ENCODE data around the gene HMCN1. TPM values are rescaled to one million over a fixed set of nuclear protein-coding genes. Genes with fewer than 3 reads are reported as not detected.

HMCN1 gene
- polyA plus RNA-seq, 1 donor: 4.2 TPM

DNA sequence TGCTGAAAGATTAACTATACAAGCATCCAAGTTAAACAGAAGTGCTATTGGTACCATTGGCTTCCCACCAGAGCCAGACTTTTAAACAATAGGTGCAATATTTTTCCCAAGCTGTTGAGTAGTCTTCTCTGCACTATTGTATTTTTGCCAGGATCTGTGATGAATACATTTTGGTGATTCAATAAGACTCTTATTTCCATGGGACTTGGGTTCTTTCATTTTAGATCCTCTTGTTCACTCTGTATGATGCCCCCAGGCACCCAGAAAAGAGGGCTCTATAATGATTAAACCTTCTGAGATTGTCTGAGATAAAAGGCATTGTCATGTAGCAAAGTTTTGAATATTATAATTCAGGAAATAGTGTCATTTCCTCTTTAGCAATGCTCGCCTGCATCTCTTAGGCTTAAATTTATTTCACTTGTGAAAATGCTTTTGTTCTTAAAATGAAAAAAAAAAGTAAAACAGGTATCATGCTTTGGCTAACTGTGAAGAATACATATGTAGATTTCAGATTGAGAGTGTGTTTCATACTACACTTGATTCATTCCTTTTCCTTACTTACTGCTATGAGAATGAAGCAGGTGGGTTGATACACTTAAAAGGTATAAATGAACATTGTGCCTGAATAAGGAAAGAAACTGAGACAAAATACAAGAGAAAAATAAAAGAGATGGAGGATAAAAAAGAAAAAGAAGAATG lies 275.0 kb downstream of the HMCN1 start:
- DNase-seq: no peak
- Histone ChIP-seq H3K27me3 (ENCODE audit: control insufficient read depth, insufficient read depth, low read length) (no peaks in the 10 kb centered on the region), H3K9me3 (ENCODE audit: control insufficient read depth, low read depth, low read length) (no peaks in the 10 kb centered on the region), H3K36me3 (ENCODE audit: control insufficient read depth, insufficient read depth, low read length) (no peaks in the 10 kb centered on the region), H3K27ac (ENCODE audit: low read length) (no peak overlapping the region), H3K4me3 (ENCODE audit: low read length) (no peak overlapping the region), H3K4me1 (ENCODE audit: control insufficient read depth, insufficient read depth, low read length) (no peaks in the 10 kb centered on the region)
- 100% methylated on average over 1 of the region's 1 CpG for WGBS (ENCODE audit: insufficient coverage, low lambda C conversion rate)

DNA sequence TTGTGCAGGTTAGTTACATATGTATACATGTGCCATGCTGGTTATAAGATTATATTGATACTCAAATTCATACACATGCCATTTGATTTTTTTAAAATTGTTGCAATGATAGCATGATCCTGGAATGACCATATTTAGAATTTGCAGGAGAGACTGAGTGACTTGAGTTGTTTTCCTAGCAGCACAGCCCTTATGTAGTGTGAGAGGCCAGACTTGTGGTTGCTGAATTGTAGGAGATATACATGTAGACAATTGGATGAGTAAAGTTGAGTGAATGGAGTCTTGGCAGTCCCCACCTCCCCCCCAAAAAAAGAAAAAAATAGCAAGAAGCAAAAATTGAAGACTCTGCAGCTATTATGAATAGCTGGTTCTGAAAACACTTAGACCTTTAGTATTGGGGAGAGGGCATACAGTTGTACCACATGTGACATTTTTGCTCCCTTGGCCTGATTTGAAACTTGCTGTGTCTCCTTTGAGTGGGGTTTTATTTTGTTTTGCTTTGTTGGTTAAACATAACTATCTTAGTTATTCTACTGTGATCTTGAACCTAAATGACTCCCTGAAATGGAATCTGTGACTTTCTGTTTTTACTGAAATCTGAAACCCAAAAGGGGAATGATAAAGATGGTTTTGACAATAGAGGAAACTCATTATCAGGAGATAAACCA lies 280.3 kb downstream of the HMCN1 start:
- Histone ChIP-seq H3K4me3 (ENCODE audit: low read length) (no peak overlapping the region), H3K9me3 (ENCODE audit: control insufficient read depth, low read depth, low read length) (no peaks in the 10 kb centered on the region), H3K27ac (ENCODE audit: low read length) (no peak overlapping the region), H3K36me3 (ENCODE audit: control insufficient read depth, insufficient read depth, low read length) (no peaks in the 10 kb centered on the region), H3K27me3 (ENCODE audit: control insufficient read depth, insufficient read depth, low read length) (no peaks in the 10 kb centered on the region), H3K4me1 (ENCODE audit: control insufficient read depth, insufficient read depth, low read length) (no peaks in the 10 kb centered on the region)
- DNase-seq: no peak

DNA sequence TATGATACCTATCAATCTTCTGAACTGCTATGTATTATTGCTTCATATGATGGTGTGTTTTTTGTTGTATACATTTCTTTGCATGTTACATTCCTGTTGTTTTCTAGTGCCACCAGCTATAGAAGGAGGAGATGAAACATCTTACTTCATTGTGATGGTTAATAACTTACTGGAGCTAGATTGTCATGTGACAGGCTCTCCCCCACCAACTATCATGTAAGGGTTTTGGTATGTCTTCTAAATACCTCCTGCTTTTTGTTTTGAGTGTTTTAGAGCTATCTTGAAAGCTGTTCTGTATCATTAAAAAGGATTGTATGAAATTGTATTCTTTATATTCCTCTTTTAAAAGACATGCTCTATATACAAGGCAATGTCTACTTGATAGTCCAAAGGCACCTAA lies 282.7 kb downstream of the HMCN1 start:
- no peak for DNase-seq
- no peak overlapping the region for H3K27ac ChIP-seq (ENCODE audit: low read length)
- no peaks in the 10 kb centered on the region for H3K4me1 ChIP-seq (ENCODE audit: control insufficient read depth, insufficient read depth, low read length)
- no peaks in the 10 kb centered on the region for H3K9me3 ChIP-seq (ENCODE audit: control insufficient read depth, low read depth, low read length)
- H3K27me3 ChIP-seq (ENCODE audit: control insufficient read depth, insufficient read depth, low read length): no peaks in the 10 kb centered on the region
- no peaks in the 10 kb centered on the region for H3K36me3 ChIP-seq (ENCODE audit: control insufficient read depth, insufficient read depth, low read length)
- no peak overlapping the region for H3K4me3 ChIP-seq (ENCODE audit: low read length)

DNA sequence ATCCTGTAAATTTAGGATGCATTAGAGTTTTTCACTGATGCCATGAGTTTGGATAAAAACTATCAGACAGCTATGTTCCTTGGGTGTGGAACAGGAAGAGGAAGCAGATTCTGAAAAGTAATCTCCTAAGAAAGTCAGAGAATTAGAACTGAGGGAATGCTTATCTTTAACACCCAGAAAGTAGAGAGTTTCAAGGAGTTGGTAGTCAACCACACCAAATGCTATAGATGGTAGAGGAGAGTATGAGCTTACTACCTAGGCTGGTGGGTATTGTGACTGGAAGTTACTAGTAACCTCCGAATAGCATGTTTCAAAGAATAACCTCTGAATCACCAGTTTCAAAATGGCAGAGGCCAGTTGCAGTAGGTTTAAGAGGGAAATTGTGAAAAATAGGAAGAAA lies 288.0 kb downstream of the HMCN1 start:
- Histone ChIP-seq H3K4me3 (ENCODE audit: low read length) (no peak overlapping the region), H3K9me3 (ENCODE audit: control insufficient read depth, low read depth, low read length) (no peaks in the 10 kb centered on the region), H3K27me3 (ENCODE audit: control insufficient read depth, insufficient read depth, low read length) (no peaks in the 10 kb centered on the region), H3K27ac (ENCODE audit: low read length) (no peak overlapping the region), H3K4me1 (ENCODE audit: control insufficient read depth, insufficient read depth, low read length) (no peaks in the 10 kb centered on the region), H3K36me3 (ENCODE audit: control insufficient read depth, insufficient read depth, low read length) (no peaks in the 10 kb centered on the region)
- DNase-seq: no peak
- WGBS (ENCODE audit: insufficient coverage, low lambda C conversion rate): no CpG with 5 or more reads among the region's 1 CpG

DNA sequence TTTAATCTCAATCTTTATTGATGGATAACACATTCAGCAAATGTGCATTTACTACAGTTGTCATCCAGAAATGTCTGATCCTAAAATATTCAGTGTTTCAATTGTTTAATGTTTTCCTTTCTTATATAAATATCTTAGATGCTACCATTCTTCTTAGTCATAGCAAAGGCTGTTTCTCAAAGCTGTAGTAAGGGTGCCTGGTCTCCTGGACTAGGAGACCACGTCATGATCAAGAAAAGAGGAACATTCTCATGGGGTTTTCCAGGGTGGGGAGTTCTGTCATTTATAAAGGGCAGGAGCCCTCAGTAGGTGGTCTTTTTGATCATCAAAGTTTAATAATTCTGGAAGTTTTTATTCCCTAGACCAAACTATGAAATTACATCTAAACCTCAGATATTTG lies 292.8 kb downstream of the HMCN1 start:
- no peaks in the 10 kb centered on the region for H3K4me1 ChIP-seq (ENCODE audit: control insufficient read depth, insufficient read depth, low read length)
- H3K27me3 ChIP-seq (ENCODE audit: control insufficient read depth, insufficient read depth, low read length): no peaks in the 10 kb centered on the region
- no peaks in the 10 kb centered on the region for H3K9me3 ChIP-seq (ENCODE audit: control insufficient read depth, low read depth, low read length)
- no peak overlapping the region for H3K27ac ChIP-seq (ENCODE audit: low read length)
- no peak for DNase-seq
- H3K4me3 ChIP-seq (ENCODE audit: low read length): no peak overlapping the region
- no CpG with 5 or more reads among the region's 1 CpG for WGBS (ENCODE audit: insufficient coverage, low lambda C conversion rate)
- H3K36me3 ChIP-seq (ENCODE audit: control insufficient read depth, insufficient read depth, low read length): no peaks in the 10 kb centered on the region

DNA sequence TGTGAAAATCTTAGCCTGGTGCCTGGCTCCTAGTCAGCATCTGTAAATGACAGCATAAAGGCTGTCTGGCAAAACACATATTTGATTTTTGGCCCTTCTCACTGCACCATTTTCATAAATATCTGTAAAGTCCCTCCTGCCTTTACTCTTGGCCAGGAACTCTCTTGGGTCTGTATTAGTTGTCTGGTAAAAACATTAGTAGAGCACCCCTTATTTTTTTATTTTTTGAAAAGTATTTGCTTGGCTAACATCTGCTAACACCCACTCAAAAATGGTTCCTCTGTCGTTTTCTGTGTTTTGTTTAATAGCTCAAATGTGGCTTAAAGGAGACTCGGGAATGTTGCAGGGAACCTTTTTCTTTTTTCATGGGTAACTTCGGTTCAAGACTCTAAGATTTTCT lies 293.4 kb downstream of the HMCN1 start:
- no peaks in the 10 kb centered on the region for H3K4me1 ChIP-seq (ENCODE audit: control insufficient read depth, insufficient read depth, low read length)
- H3K36me3 ChIP-seq (ENCODE audit: control insufficient read depth, insufficient read depth, low read length): no peaks in the 10 kb centered on the region
- no peaks in the 10 kb centered on the region for H3K27me3 ChIP-seq (ENCODE audit: control insufficient read depth, insufficient read depth, low read length)
- no peak overlapping the region for H3K27ac ChIP-seq (ENCODE audit: low read length)
- WGBS (ENCODE audit: insufficient coverage, low lambda C conversion rate): 50% methylated on average over 2 of the region's 3 CpGs
- no peak overlapping the region for H3K4me3 ChIP-seq (ENCODE audit: low read length)
- no peaks in the 10 kb centered on the region for H3K9me3 ChIP-seq (ENCODE audit: control insufficient read depth, low read depth, low read length)
- no peak for DNase-seq

DNA sequence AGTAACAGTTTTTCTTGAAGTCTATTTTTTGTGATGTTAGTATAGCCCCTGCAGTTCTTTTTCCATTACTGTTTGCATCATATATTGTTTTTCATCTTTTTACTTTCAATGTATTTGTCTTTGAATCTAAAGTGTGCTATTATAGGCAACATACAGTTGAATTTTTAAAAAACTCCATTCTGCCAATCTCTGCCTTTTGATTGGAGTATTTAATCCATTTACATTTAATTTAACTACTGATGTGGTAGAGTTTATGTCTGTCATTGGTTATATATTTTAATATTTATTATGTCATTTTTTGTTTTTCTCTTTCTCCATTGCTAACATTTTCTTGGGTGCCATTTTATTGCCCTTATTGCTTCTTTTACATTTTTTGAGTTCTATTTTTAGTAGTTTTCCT lies 296.3 kb downstream of the HMCN1 start:
- no peaks in the 10 kb centered on the region for H3K4me1 ChIP-seq (ENCODE audit: control insufficient read depth, insufficient read depth, low read length)
- no peaks in the 10 kb centered on the region for H3K36me3 ChIP-seq (ENCODE audit: control insufficient read depth, insufficient read depth, low read length)
- no peaks in the 10 kb centered on the region for H3K27me3 ChIP-seq (ENCODE audit: control insufficient read depth, insufficient read depth, low read length)
- H3K27ac ChIP-seq (ENCODE audit: low read length): no peak overlapping the region
- H3K4me3 ChIP-seq (ENCODE audit: low read length): no peak overlapping the region
- H3K9me3 ChIP-seq (ENCODE audit: control insufficient read depth, low read depth, low read length): no peaks in the 10 kb centered on the region
- no peak for DNase-seq

DNA sequence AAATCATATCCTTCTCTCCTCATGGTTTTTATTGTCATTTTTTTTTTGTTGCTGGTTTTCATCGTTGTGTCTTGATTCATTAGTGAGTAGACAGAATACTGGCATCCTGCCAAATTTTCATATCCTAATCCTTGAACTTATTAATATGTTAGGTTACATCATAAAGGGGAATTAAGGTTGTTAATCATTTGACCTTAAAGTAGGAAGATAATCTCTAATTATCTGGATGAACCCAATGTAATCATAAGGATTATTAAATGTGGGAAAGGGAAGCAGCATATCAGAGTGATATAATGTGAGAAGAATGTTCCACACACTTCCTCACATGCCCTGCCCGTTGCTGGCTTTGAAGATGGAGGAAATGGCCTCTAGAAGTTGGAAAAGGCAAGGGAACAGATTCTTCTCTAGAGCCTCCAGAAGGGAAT lies 299.7 kb downstream of the HMCN1 start:
- no peak for DNase-seq
- H3K27me3 ChIP-seq (ENCODE audit: control insufficient read depth, insufficient read depth, low read length): no peaks in the 10 kb centered on the region
- WGBS (ENCODE audit: insufficient coverage, low lambda C conversion rate): no CpG with 5 or more reads among the region's 2 CpGs
- H3K27ac ChIP-seq (ENCODE audit: low read length): no peak overlapping the region
- H3K4me3 ChIP-seq (ENCODE audit: low read length): no peak overlapping the region
- no peaks in the 10 kb centered on the region for H3K4me1 ChIP-seq (ENCODE audit: control insufficient read depth, insufficient read depth, low read length)
- no peaks in the 10 kb centered on the region for H3K9me3 ChIP-seq (ENCODE audit: control insufficient read depth, low read depth, low read length)
- H3K36me3 ChIP-seq (ENCODE audit: control insufficient read depth, insufficient read depth, low read length): no peaks in the 10 kb centered on the region

DNA sequence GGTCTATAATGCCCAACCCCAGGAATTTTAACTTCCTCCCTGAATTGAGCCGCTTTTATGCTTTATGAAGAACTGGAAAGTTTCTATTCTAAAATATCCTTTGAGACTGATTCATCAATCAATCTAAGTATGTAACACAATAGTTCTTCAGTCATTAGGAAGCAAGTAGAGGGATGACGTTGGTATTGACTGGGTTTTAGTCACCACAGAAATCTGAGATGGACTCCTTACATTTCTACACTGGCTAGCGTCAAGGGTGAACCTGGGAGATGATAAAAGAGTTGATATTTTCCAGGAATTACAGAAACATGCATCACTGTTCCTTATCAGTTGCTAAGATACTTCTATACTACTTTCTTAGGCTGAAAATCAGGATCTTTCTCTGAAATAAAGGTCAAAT lies 308.0 kb downstream of the HMCN1 start:
- Histone ChIP-seq H3K27ac (ENCODE audit: low read length) (no peak overlapping the region), H3K9me3 (ENCODE audit: control insufficient read depth, low read depth, low read length) (no peaks in the 10 kb centered on the region), H3K4me1 (ENCODE audit: control insufficient read depth, insufficient read depth, low read length) (no peaks in the 10 kb centered on the region), H3K36me3 (ENCODE audit: control insufficient read depth, insufficient read depth, low read length) (no peaks in the 10 kb centered on the region), H3K4me3 (ENCODE audit: low read length) (no peak overlapping the region), H3K27me3 (ENCODE audit: control insufficient read depth, insufficient read depth, low read length) (no peaks in the 10 kb centered on the region)
- DNase-seq: no peak
- no CpG with 5 or more reads among the region's 3 CpGs for WGBS (ENCODE audit: insufficient coverage, low lambda C conversion rate)

DNA sequence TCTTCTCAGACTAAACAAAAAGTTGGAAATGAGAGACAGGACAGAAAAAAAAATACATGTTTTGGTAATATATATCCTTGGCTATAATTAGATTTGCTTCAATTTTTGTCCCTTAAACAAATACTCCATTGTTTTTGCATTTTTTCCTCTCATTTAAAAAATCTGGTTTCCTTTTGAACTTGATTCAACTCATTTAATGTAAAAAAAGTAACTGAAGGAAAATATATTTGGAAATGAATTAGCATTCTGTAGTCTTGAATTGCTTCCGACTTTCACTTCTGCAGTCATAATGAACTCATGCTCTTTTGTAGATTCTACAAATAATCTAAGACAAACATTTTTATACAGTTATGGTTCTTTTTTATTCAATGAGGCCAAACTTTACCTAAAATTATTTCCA lies 309.1 kb downstream of the HMCN1 start:
- no peak for DNase-seq
- Histone ChIP-seq H3K27me3 (ENCODE audit: control insufficient read depth, insufficient read depth, low read length) (no peaks in the 10 kb centered on the region), H3K36me3 (ENCODE audit: control insufficient read depth, insufficient read depth, low read length) (no peaks in the 10 kb centered on the region), H3K27ac (ENCODE audit: low read length) (no peak overlapping the region), H3K4me1 (ENCODE audit: control insufficient read depth, insufficient read depth, low read length) (no peaks in the 10 kb centered on the region), H3K9me3 (ENCODE audit: control insufficient read depth, low read depth, low read length) (no peaks in the 10 kb centered on the region), H3K4me3 (ENCODE audit: low read length) (no peak overlapping the region)
- WGBS (ENCODE audit: insufficient coverage, low lambda C conversion rate): 80% methylated on average over 1 of the region's 1 CpG

DNA sequence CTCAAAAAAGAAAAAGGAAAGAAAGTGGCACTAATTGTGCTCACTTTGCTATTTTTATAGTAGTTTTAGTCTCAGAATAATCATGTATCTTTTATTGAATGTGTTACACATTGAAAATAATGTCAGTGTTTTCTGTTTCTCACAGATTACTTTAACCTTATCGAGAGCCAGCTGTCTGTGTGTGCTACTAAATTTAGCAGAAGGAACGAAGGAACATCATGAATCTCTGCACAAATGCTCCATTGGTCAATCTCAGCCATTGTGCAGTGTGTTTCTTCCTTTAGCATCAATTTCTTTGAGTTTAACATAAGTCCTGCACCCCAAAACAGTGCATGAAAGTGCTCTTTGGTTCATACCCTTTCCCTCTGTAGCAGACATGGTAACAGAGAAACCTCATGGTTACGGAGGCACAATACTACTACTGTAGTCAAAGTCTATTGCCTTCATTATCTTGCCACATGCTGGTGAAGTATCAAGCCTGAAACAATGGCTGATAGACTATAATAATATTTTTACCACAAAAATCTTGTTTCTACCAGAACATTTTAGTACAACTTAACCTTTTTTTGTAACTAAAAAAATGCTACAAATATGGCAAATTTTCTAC lies 310.0 kb downstream of the HMCN1 start:
- Histone ChIP-seq H3K4me3 (ENCODE audit: low read length) (no peak overlapping the region), H3K9me3 (ENCODE audit: control insufficient read depth, low read depth, low read length) (no peaks in the 10 kb centered on the region), H3K27me3 (ENCODE audit: control insufficient read depth, insufficient read depth, low read length) (no peaks in the 10 kb centered on the region), H3K27ac (ENCODE audit: low read length) (no peak overlapping the region), H3K36me3 (ENCODE audit: control insufficient read depth, insufficient read depth, low read length) (no peaks in the 10 kb centered on the region), H3K4me1 (ENCODE audit: control insufficient read depth, insufficient read depth, low read length) (no peaks in the 10 kb centered on the region)
- WGBS (ENCODE audit: insufficient coverage, low lambda C conversion rate): no CpG with 5 or more reads among the region's 3 CpGs
- DNase-seq: no peak
